ENCODE measurements around the gene PAK5. TPM values are rescaled to one million over a fixed set of nuclear protein-coding genes. Genes with fewer than 3 reads are reported as not detected.

The PAK5 gene
- total and polyA plus RNA-seq, 2 experiments from 2014 or later = 0.06 to 0.72 TPM

- TF ChIP-seq CTCF (IDR thresholded peaks at IDR 0.05; ENCODE audit: low read depth, low read length) = no peak
- Histone ChIP-seq H3K36me3 (no peaks in the 10 kb centered on the region), H3K9me3 (ENCODE audit: low read depth) (no peaks in the 10 kb centered on the region), H3K4me3 (no peak overlapping the region), H3K27me3 (no peaks in the 10 kb centered on the region), H3K4me1 (ENCODE audit: low read depth) (no peaks in the 10 kb centered on the region), H3K27ac (no peak overlapping the region)
- DNase-seq (ENCODE audit: low read depth in 1 of 2, low spot score in 1 of 2) = no peak
Measured at GRCh38 chr20:9741996-9742395, 96.9 kb downstream of the PAK5 start.

GRCh38 chr20:9740486-9740885 lies 98.4 kb downstream of the PAK5 start:
- TF ChIP-seq CTCF (IDR thresholded peaks at IDR 0.05; ENCODE audit: low read depth, low read length) = no peak
- H3K4me1 ChIP-seq (ENCODE audit: low read depth) = no peaks in the 10 kb centered on the region
- no peaks in the 10 kb centered on the region for H3K27me3 ChIP-seq
- no peaks in the 10 kb centered on the region for H3K36me3 ChIP-seq
- H3K9me3 ChIP-seq (ENCODE audit: low read depth) = no peaks in the 10 kb centered on the region
- DNase-seq (ENCODE audit: low read depth in 1 of 2, low spot score in 1 of 2) = no peak
- no peak overlapping the region for H3K4me3 ChIP-seq
- no peak overlapping the region for H3K27ac ChIP-seq

GRCh38 chr20:9739991-9740390 lies 98.9 kb downstream of the PAK5 start:
- H3K4me1 ChIP-seq (ENCODE audit: low read depth) = no peaks in the 10 kb centered on the region
- H3K36me3 ChIP-seq = no peaks in the 10 kb centered on the region
- no peak overlapping the region for H3K27ac ChIP-seq
- H3K27me3 ChIP-seq = no peaks in the 10 kb centered on the region
- TF ChIP-seq CTCF (IDR thresholded peaks at IDR 0.05; ENCODE audit: low read depth, low read length) = no peak
- no peaks in the 10 kb centered on the region for H3K9me3 ChIP-seq (ENCODE audit: low read depth)
- no peak overlapping the region for H3K4me3 ChIP-seq
- no peak for DNase-seq (ENCODE audit: low read depth in 1 of 2, low spot score in 1 of 2)

GRCh38 chr20:9736373-9736772 lies 102.5 kb downstream of the PAK5 start:
- Histone ChIP-seq H3K27ac (no peak overlapping the region), H3K27me3 (no peaks in the 10 kb centered on the region), H3K9me3 (ENCODE audit: low read depth) (no peaks in the 10 kb centered on the region), H3K4me3 (no peak overlapping the region), H3K36me3 (no peaks in the 10 kb centered on the region), H3K4me1 (ENCODE audit: low read depth) (no peaks in the 10 kb centered on the region)
- no peak for TF ChIP-seq CTCF (IDR thresholded peaks at IDR 0.05; ENCODE audit: low read depth, low read length)
- DNase-seq (ENCODE audit: low read depth in 1 of 2, low spot score in 1 of 2) = no peak

GRCh38 chr20:9723501-9724202 lies 115.2 kb downstream of the PAK5 start:
- no peak for DNase-seq (ENCODE audit: low read depth in 1 of 2, low spot score in 1 of 2)
- no peaks in the 10 kb centered on the region for H3K36me3 ChIP-seq
- no peaks in the 10 kb centered on the region for H3K27me3 ChIP-seq
- TF ChIP-seq CTCF (IDR thresholded peaks at IDR 0.05; ENCODE audit: low read depth, low read length) = no peak
- no peaks in the 10 kb centered on the region for H3K9me3 ChIP-seq (ENCODE audit: low read depth)
- H3K27ac ChIP-seq = no peak overlapping the region
- no peak overlapping the region for H3K4me3 ChIP-seq
- H3K4me1 ChIP-seq (ENCODE audit: low read depth) = no peaks in the 10 kb centered on the region
